PC-9 (cell line): Measurements from ENCODE around the gene USH2A.
"Not testable (repeated sequence)": the region's sequence is repeated elsewhere in the genome, so short reads cannot be mapped to it uniquely, and the experiment has no call there.

Source experiments
- EZH2 ChIP-seq: fragments of 200-600 bp; sonication (generic); IDR thresholded peaks from 2 replicates; pipeline ENCODE4 v1.8.0; 2017; ENCODE audit warnings: antibody characterized with exemption, low read depth
- TF ChIP-seq, protein P1 (sequence below): fragments of 200-600 bp; sonication (generic); conservative IDR thresholded peaks from 2 replicates; pipeline ENCODE4 v1.6.1; 2017; ENCODE audit warnings: mixed run types, antibody characterized with exemption, mild to moderate bottlenecking, moderate library complexity

DNA sequence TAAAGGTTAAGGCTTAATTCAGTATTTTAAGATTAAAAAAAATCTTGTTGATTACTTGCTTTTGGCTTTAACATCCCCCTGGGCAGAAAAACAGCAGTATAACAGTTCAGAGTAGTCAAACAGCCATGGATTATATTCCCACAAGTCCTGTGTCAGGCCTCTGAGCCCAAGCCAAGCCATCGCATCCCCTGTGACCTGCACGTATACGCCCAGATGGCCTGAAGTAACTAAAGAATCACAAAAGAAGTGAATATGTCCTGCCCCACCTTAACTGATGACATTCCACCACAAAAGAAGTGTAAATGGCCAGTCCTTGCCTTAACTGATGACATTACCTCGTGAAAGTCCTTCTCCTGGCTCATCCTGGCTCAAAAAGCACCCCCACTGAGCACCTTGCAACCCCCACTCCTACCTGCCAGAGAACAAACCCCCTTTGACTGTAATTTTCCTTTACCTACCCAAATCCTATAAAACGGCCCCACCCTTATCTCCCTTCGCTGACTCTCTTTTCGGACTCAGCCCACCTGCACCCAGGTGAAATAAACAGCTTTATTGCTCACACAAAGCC, 277.7 kb downstream of the USH2A start:
- TF ChIP-seq, protein P1, sequence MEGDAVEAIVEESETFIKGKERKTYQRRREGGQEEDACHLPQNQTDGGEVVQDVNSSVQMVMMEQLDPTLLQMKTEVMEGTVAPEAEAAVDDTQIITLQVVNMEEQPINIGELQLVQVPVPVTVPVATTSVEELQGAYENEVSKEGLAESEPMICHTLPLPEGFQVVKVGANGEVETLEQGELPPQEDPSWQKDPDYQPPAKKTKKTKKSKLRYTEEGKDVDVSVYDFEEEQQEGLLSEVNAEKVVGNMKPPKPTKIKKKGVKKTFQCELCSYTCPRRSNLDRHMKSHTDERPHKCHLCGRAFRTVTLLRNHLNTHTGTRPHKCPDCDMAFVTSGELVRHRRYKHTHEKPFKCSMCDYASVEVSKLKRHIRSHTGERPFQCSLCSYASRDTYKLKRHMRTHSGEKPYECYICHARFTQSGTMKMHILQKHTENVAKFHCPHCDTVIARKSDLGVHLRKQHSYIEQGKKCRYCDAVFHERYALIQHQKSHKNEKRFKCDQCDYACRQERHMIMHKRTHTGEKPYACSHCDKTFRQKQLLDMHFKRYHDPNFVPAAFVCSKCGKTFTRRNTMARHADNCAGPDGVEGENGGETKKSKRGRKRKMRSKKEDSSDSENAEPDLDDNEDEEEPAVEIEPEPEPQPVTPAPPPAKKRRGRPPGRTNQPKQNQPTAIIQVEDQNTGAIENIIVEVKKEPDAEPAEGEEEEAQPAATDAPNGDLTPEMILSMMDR, result not testable (repeated sequence)
- not testable (repeated sequence) for TF ChIP-seq EZH2
